ENCODE data around the gene VGLL4. TPM values are rescaled to one million over a fixed set of nuclear protein-coding genes. Genes with fewer than 3 reads are reported as not detected.

VGLL4 gene
- total and polyA plus RNA-seq, 2 donors (not counting 1 experiment from before 2014, with no cell fraction given), result 25.8 to 29.0 TPM

DNA sequence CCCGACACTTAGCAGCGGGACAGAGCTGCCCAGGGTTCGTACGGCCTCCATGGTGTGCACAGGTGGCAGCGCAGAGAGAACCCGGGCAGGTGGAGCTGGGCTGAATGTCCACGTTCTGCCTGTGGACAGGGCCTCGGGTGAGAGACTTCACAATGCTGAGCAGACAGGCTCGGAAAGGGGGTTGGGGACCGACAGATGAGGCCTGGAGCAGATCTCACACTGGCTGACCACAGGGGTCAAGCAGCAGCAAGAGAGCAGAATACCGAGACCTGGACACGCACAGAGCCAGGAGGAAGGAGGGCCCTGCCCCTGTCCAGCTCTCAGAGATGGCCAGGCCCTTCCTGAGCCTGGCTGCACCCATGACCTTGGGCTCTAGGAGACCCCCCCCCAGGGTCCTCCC lies 83.0 kb downstream of the VGLL4 start:
- Histone ChIP-seq H4K20me1 (ENCODE audit: control insufficient read depth, insufficient read depth, low read length, poor library complexity, severe bottlenecking) (peaks cover 16% of the 10 kb centered on the region), H3K4me1 (ENCODE audit: control insufficient read depth in 2 of 2, insufficient read depth in 2 of 2, low read length in 2 of 2) (no peaks in the 10 kb centered on the region), H2AFZ (ENCODE audit: insufficient read depth, low read depth, low read length, poor library complexity, severe bottlenecking) (no peak overlapping the region), H3K9me3 (ENCODE audit: control extremely low read depth in 1 of 3, control insufficient read depth in 2 of 3, insufficient read depth in 1 of 3, low read length in 2 of 3) (no peaks in the 10 kb centered on the region), H3K27me3 (replicated peaks in 1 of 4; ENCODE audit: control extremely low read depth in 1 of 4, control insufficient read depth in 3 of 4, insufficient read depth in 4 of 4, low read length in 3 of 4) (no peaks in the 10 kb centered on the region), H3K79me2 (ENCODE audit: control insufficient read depth, insufficient read depth, low read length) (peaks cover 6% of the 10 kb centered on the region), H3K9ac (ENCODE audit: low read length) (no peak overlapping the region), H3K4me3 (ENCODE audit: control extremely low read depth in 1 of 5, extremely low read depth in 1 of 5, insufficient read depth in 1 of 5, low read depth in 2 of 5, low read length in 4 of 5) (no peak overlapping the region), H3K4me2 (replicated peaks; ENCODE audit: low read depth, low read length, poor library complexity, severe bottlenecking) (no peak overlapping the region), H3K27ac (ENCODE audit: low read length in 2 of 2) (no peak overlapping the region), H3K36me3 (replicated peaks in 1 of 2; ENCODE audit: control extremely low read depth in 1 of 2, control insufficient read depth in 1 of 2, extremely low read depth in 1 of 2, insufficient read depth in 2 of 2, low read length in 1 of 2) (peaks cover 0 to 52% of the 10 kb centered on the region in 2 experiments)
- ChIA-PET CTCF (no interaction called here), POLR2A (no interaction called here)
- ATAC-seq (ENCODE audit: low read depth) (no peak), DNase-seq (no peak)
- Mint-ChIP-seq H3K4me3 (no peak overlapping the region), H3K4me1 (no peaks in the 10 kb centered on the region), H3K27ac (no peak overlapping the region), H3K27me3 (no peaks in the 10 kb centered on the region), H3K9me3 (ENCODE audit: insufficient read depth) (no peaks in the 10 kb centered on the region)
- TF ChIP-seq, protein P1, sequence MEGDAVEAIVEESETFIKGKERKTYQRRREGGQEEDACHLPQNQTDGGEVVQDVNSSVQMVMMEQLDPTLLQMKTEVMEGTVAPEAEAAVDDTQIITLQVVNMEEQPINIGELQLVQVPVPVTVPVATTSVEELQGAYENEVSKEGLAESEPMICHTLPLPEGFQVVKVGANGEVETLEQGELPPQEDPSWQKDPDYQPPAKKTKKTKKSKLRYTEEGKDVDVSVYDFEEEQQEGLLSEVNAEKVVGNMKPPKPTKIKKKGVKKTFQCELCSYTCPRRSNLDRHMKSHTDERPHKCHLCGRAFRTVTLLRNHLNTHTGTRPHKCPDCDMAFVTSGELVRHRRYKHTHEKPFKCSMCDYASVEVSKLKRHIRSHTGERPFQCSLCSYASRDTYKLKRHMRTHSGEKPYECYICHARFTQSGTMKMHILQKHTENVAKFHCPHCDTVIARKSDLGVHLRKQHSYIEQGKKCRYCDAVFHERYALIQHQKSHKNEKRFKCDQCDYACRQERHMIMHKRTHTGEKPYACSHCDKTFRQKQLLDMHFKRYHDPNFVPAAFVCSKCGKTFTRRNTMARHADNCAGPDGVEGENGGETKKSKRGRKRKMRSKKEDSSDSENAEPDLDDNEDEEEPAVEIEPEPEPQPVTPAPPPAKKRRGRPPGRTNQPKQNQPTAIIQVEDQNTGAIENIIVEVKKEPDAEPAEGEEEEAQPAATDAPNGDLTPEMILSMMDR (IDR thresholded peaks at IDR 0.05), result no peak
- intact Hi-C loops (cut with micrococcal nuclease), result no loop called here
- over 99% methylated on average over 12 of the region's 12 CpGs for WGBS (ENCODE audit: insufficient coverage)

DNA sequence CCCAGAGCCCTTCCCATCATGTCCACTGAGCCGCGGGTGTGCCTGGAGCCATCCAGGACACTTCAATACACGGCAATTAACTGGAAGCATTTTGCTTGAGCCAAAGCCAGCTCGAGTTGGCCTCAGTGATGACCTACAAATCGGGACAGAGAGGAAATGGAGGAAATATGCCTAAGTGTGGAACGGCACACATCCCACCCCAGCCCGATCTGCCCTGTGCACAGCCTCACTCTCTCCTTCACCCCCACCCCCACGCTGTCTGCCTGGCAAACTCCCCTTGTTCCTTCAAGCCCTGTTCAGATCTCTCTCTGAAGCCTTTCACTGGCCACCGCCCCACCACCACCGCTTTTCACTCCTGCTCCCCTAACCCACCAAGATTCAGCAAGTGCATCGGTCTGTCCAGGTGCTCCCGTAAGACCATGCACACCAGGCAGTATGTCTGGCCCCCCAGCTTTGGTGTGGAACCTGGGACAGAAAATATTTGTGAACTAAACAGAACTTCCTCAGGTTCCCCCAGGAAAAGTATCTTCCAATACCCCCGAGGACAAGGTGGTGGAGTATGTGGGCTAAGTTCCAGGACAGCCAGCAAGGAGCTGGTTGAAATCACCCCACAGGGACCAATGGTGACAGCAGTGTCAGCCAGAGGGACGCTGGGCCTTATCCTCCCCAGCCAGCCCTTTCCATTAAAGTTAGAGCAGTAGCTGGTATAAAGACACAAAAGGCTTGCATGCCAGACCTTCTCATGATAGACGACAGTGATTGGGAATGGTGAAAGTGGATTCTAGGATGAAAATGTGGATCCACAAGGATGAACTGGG lies 83.7 kb downstream of the VGLL4 start:
- intact Hi-C loops (cut with micrococcal nuclease), result no loop called here
- no peak overlapping the region for H3K4me2 ChIP-seq (replicated peaks; ENCODE audit: low read depth, low read length, poor library complexity, severe bottlenecking)
- no peaks in the 10 kb centered on the region for H3K27me3 Mint-ChIP-seq
- DNase-seq (no peak), ATAC-seq (ENCODE audit: low read depth) (no peak)
- no peaks in the 10 kb centered on the region for H3K4me1 Mint-ChIP-seq
- TF ChIP-seq EZH2 (IDR thresholded peaks at IDR 0.05; ENCODE audit: borderline replicate concordance, insufficient read depth, low read depth, low read length, poor library complexity, severe bottlenecking), result no peak
- TF ChIP-seq, protein P1 (IDR thresholded peaks at IDR 0.05), result no peak
- H3K4me3 ChIP-seq (ENCODE audit: control extremely low read depth in 1 of 5, extremely low read depth in 1 of 5, insufficient read depth in 1 of 5, low read depth in 2 of 5, low read length in 4 of 5), result no peak overlapping the region
- no peak overlapping the region for H3K27ac ChIP-seq (ENCODE audit: low read length in 2 of 2)
- H3K79me2 ChIP-seq (ENCODE audit: control insufficient read depth, insufficient read depth, low read length), result peaks cover 6% of the 10 kb centered on the region
- no peaks in the 10 kb centered on the region for H3K4me1 ChIP-seq (ENCODE audit: control insufficient read depth in 2 of 2, insufficient read depth in 2 of 2, low read length in 2 of 2)
- CTCF ChIA-PET, result no interaction called here
- H3K27me3 ChIP-seq (replicated peaks in 1 of 4; ENCODE audit: control extremely low read depth in 1 of 4, control insufficient read depth in 3 of 4, insufficient read depth in 4 of 4, low read length in 3 of 4), result no peaks in the 10 kb centered on the region
- no peak overlapping the region for H2AFZ ChIP-seq (ENCODE audit: insufficient read depth, low read depth, low read length, poor library complexity, severe bottlenecking)
- WGBS (ENCODE audit: insufficient coverage), result 99% methylated on average over 5 of the region's 15 CpGs
- H3K9me3 Mint-ChIP-seq (ENCODE audit: insufficient read depth), result no peaks in the 10 kb centered on the region
- peaks cover 0 to 58% of the 10 kb centered on the region in 2 experiments for H3K36me3 ChIP-seq (replicated peaks in 1 of 2; ENCODE audit: control extremely low read depth in 1 of 2, control insufficient read depth in 1 of 2, extremely low read depth in 1 of 2, insufficient read depth in 2 of 2, low read length in 1 of 2)
- no peak overlapping the region for H3K9ac ChIP-seq (ENCODE audit: low read length)
- POLR2A ChIA-PET, result no interaction called here
- no peak overlapping the region for H3K27ac Mint-ChIP-seq
- no peaks in the 10 kb centered on the region for H3K9me3 ChIP-seq (ENCODE audit: control extremely low read depth in 1 of 3, control insufficient read depth in 2 of 3, insufficient read depth in 1 of 3, low read length in 2 of 3)
- no peak overlapping the region for H3K4me3 Mint-ChIP-seq
- peaks cover 16% of the 10 kb centered on the region for H4K20me1 ChIP-seq (ENCODE audit: control insufficient read depth, insufficient read depth, low read length, poor library complexity, severe bottlenecking)

All from B cell (primary cell).